ENCODE data around the gene TMEM87B. TPM values are rescaled to one million over a fixed set of nuclear protein-coding genes. Genes with fewer than 3 reads are reported as not detected.

The TMEM87B gene
- total RNA-seq, 1 experiment from 2014 or later, result 24.4 TPM

DNA sequence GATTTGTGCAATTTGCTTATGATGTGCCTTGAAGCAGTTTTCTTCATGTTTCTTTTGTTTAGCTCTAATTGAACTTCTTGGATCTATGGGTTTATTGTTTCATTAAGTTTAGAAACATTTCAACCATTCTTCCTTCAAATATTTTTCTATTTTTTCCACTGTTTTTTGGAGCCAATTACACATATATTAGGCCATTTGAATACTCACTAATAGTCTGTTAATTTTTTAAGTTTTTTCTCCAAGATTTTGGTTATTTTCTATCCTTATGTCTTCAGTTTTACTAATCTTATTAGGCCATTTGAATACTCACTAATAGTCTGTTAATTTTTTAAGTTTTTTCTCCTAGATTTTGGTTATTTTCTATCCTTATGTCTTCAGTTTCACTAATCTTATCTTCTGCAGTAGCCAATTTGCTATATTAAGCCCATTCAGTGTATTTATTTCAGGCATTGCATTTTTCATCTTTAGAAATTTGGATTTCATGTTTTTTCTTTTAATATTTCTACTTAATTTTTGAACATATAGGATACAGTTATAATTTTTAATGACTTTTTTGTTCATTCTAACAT lies 9.5 kb upstream of the TMEM87B start:
- Histone ChIP-seq H3K4me1 (replicated peaks; ENCODE audit: insufficient read depth) (peaks cover 25% of the 10 kb centered on the region), H3K27me3 (ENCODE audit: insufficient read depth, low read depth) (no peaks in the 10 kb centered on the region), H3F3A (ENCODE audit: insufficient read depth, low read depth) (peaks cover 8% of the 10 kb centered on the region; the same call in 1 of the 2 replicates), H3K9me3 (ENCODE audit: insufficient read depth, low read depth) (peaks cover 12% of the 10 kb centered on the region; the same call in 1 of the 2 replicates), H3K36me3 (ENCODE audit: low read depth) (no peaks in the 10 kb centered on the region), H3K27ac (no peak overlapping the region), H4K20me1 (ENCODE audit: insufficient read depth) (no peaks in the 10 kb centered on the region), H3K9me2 (ENCODE audit: insufficient read depth) (no peaks in the 10 kb centered on the region), H2AFZ (no peak overlapping the region), H3K4me2 (no peak overlapping the region), H3K79me2 (ENCODE audit: low read depth) (no peaks in the 10 kb centered on the region), H3K4me3 (no peak overlapping the region)
- TF ChIP-seq, protein P1, sequence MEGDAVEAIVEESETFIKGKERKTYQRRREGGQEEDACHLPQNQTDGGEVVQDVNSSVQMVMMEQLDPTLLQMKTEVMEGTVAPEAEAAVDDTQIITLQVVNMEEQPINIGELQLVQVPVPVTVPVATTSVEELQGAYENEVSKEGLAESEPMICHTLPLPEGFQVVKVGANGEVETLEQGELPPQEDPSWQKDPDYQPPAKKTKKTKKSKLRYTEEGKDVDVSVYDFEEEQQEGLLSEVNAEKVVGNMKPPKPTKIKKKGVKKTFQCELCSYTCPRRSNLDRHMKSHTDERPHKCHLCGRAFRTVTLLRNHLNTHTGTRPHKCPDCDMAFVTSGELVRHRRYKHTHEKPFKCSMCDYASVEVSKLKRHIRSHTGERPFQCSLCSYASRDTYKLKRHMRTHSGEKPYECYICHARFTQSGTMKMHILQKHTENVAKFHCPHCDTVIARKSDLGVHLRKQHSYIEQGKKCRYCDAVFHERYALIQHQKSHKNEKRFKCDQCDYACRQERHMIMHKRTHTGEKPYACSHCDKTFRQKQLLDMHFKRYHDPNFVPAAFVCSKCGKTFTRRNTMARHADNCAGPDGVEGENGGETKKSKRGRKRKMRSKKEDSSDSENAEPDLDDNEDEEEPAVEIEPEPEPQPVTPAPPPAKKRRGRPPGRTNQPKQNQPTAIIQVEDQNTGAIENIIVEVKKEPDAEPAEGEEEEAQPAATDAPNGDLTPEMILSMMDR (conservative IDR thresholded peaks at IDR 0.05), result no peak
- no peak for TF ChIP-seq EZH2 (IDR thresholded peaks at IDR 0.05; ENCODE audit: low read depth)
- no peak for DNase-seq
- BruUV-seq (replicated peaks), result no TSS peak
- ChIA-PET CTCF (no interaction called here), POLR2A (ENCODE audit: unreplicated experiment) (interaction anchor here (0.6 kb wide), 1 partner anchor 1024 kb away, joined by 24 read pairs; no protein-coding TSS in a partner anchor)
- intact Hi-C loops (cut with micrococcal nuclease; ENCODE audit: unreplicated experiment), result no loop called here

DNA sequence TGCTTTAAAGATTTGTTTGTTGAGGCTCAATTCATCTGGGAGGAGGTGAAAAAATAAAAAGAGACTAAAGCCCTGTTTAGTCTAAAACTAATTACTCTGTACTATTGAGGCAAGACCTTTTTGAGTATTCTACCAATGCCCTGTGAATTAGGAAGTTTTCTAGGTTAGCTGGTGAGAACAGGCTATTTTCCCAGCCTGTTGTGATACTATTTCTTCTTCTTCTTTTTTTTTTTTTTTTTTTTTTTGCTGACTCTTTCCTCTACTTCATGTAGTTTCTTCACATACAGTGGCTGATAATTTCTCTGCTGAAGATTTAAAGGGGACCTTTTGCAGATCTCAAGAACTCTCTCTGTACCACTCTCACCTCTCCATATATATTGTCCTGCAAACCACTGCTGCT lies 8.8 kb upstream of the TMEM87B start:
- Histone ChIP-seq H3K27me3 (ENCODE audit: insufficient read depth, low read depth) (no peaks in the 10 kb centered on the region), H3K79me2 (ENCODE audit: low read depth) (no peaks in the 10 kb centered on the region), H2AFZ (no peak overlapping the region), H3K36me3 (ENCODE audit: low read depth) (no peaks in the 10 kb centered on the region), H4K20me1 (ENCODE audit: insufficient read depth) (no peaks in the 10 kb centered on the region), H3K27ac (no peak overlapping the region), H3K9me2 (ENCODE audit: insufficient read depth) (no peaks in the 10 kb centered on the region), H3K9me3 (ENCODE audit: insufficient read depth, low read depth) (peaks cover 12% of the 10 kb centered on the region; the same call in 1 of the 2 replicates), H3K4me3 (no peak overlapping the region), H3K4me2 (no peak overlapping the region), H3F3A (ENCODE audit: insufficient read depth, low read depth) (peaks cover 4% of the 10 kb centered on the region; the same call in 1 of the 2 replicates), H3K4me1 (replicated peaks; ENCODE audit: insufficient read depth) (peaks cover 18% of the 10 kb centered on the region)
- no TSS peak for BruUV-seq (replicated peaks)
- intact Hi-C loops (cut with micrococcal nuclease; ENCODE audit: unreplicated experiment), result no loop called here
- POLR2A ChIA-PET (ENCODE audit: unreplicated experiment), result interaction anchor here (0.6 kb wide), 1 partner anchor 1023 kb away, joined by 24 read pairs; no protein-coding TSS in a partner anchor
- TF ChIP-seq, protein P1 (conservative IDR thresholded peaks at IDR 0.05), result no peak
- no peak for TF ChIP-seq EZH2 (IDR thresholded peaks at IDR 0.05; ENCODE audit: low read depth)
- CTCF ChIA-PET, result interaction anchor here (0.6 kb wide), 1 partner anchor 582 kb away, joined by 12 read pairs; no protein-coding TSS in a partner anchor
- no peak for DNase-seq

DNA sequence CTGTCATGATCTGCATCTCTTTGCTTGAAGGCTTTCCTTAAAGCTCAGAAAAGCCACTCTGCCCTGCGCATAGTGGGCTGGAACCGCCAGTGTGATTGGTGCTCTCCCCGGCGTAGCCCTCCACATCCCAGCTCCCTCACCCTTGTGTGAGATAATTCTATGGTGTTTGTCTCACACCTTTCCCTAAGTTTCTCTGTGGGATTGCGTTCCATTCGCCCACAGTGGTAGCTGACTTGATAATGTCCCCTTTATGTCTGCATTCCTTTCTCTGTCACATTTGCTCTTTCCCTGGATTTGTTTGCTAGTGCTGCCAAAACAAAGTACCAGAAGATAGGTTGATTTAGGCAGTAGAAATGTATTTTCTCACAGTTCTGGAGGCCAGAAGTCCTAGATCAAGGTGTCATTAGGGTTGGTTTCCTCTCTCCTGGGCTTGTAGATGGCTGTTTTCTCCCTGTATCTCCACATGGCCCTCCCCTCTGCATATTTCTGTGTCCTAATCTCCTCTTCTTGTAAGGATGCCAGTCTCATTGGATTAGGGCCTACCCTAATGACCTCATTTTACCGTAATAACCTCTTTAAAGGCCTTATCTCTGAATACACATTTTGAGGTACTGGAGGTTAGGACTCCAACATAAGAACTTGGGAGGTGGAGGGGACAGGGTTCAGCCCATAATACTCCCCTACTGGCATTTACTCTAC lies 7.4 kb upstream of the TMEM87B start:
- TF ChIP-seq, protein P1 (conservative IDR thresholded peaks at IDR 0.05), result no peak
- TF ChIP-seq EZH2 (IDR thresholded peaks at IDR 0.05; ENCODE audit: low read depth), result no peak
- POLR2A ChIA-PET (ENCODE audit: unreplicated experiment), result interaction anchor here (0.8 kb wide), 1 partner anchor 150 kb away, joined by 3 read pairs; no protein-coding TSS in a partner anchor
- intact Hi-C loops (cut with micrococcal nuclease; ENCODE audit: unreplicated experiment), result loop anchor here (1.0 to 2.0 kb wide), 2 partner anchors 160 to 535 kb away; no protein-coding TSS in a partner anchor

More for the DNA sequence above, 7.4 kb upstream of the TMEM87B start:
- Histone ChIP-seq H3K4me2 (no peak overlapping the region), H3F3A (ENCODE audit: insufficient read depth, low read depth) (no peaks in the 10 kb centered on the region), H3K27ac (no peak overlapping the region), H2AFZ (no peak overlapping the region), H4K20me1 (ENCODE audit: insufficient read depth) (no peaks in the 10 kb centered on the region), H3K27me3 (ENCODE audit: insufficient read depth, low read depth) (no peaks in the 10 kb centered on the region), H3K79me2 (ENCODE audit: low read depth) (no peaks in the 10 kb centered on the region), H3K36me3 (ENCODE audit: low read depth) (no peaks in the 10 kb centered on the region), H3K9me3 (ENCODE audit: insufficient read depth, low read depth) (peaks cover 12% of the 10 kb centered on the region; the same call in 1 of the 2 replicates), H3K9me2 (ENCODE audit: insufficient read depth) (no peaks in the 10 kb centered on the region), H3K4me3 (no peak overlapping the region), H3K4me1 (replicated peaks; ENCODE audit: insufficient read depth) (peaks cover 5% of the 10 kb centered on the region)
- no peak for DNase-seq
- BruUV-seq (replicated peaks), result no TSS peak
- CTCF ChIA-PET, result interaction anchor here (0.6 kb wide), 2 partner anchors 149 to 471 kb away, joined by 5 to 8 read pairs; partner anchors contain the start of gene MERTK

All from PC-9 (cell line).